Measurements from ENCODE around the gene KDM4F.
"Not testable (repeated sequence)": the region's sequence is repeated elsewhere in the genome, so short reads cannot be mapped to it uniquely, and the experiment has no call there.

KDM4F gene

DNA sequence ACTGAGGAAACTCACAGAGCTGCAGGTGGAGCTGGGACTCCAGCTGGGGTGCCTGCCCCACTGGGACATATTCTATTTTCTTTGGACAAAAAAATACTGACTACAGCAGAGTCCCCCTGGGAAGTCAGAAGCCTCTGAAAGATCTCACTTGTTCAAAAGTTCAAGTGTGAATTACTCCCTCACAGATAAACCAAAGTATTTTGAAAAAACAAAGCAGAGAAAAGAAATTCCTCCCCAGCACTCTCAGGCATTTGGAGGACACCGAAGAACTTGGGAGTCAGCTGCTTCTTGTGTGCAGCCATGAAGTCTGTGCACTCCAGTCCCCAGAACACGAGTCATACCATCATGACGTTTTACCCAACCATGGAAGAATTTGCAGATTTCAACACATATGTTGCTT lies at the start of gene KDM4F:
TSS of gene KDM4F (plus strand) at position 301 of the 400 bp plus-strand sequence.
- peaks cover 32% of the 10 kb centered on the region for H3K27me3 ChIP-seq
- H3K4me1 ChIP-seq (ENCODE audit: control insufficient read depth in 1 of 2, insufficient read depth in 1 of 2, low read depth in 1 of 2, low read length in 1 of 2); H3K9me3 ChIP-seq; H3K27ac ChIP-seq; H3K4me3 ChIP-seq (ENCODE audit: low read depth in 1 of 2, low read length in 1 of 2); H3K36me3 ChIP-seq: not testable (repeated sequence)

DNA sequence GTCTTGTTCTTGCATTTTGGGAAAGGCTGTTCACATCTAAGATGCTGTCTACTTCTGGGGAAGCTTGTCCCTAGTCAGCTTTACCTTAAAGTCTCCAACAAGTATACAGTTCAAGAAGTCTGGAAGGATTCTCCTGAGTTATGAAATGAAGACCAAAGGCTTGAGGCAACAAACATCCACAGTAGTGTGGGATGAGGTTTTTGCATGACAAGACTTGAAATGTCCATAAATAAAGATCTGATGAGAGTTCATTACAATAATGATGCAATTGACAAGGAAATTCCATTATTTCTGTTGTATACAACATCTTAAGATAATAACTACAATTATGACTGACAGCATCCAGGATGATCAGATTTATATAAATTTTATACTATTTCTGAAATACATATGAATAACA lies 45.5 kb upstream of the KDM4F start:
- H3K27ac ChIP-seq = no peak overlapping the region
- no peaks in the 10 kb centered on the region for H3K36me3 ChIP-seq
- peaks cover 12% of the 10 kb centered on the region for H3K27me3 ChIP-seq
- no peaks in the 10 kb centered on the region for H3K4me1 ChIP-seq (ENCODE audit: control insufficient read depth in 1 of 2, insufficient read depth in 1 of 2, low read depth in 1 of 2, low read length in 1 of 2)
- no peaks in the 10 kb centered on the region for H3K9me3 ChIP-seq
- no peak overlapping the region for H3K4me3 ChIP-seq (ENCODE audit: low read depth in 1 of 2, low read length in 1 of 2)
- no peak for TF ChIP-seq CTCF (IDR thresholded peaks at IDR 0.05)

DNA sequence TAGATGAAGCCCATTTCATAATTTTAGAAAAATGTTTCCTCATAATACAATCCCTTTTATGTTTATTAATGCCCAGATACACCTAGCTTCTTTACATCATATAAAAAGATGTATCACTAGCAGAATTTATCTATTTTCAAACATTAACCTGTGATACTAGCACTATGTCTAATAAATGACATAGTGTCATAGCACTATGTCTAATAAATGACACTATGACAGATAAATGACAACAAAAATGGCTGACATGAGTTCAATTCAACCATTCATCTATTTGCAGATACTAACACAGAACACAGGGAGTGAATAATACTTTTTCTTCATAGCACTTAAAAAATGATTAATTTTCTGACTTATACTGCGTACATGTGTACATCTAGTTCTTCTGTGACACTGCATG lies 43.6 kb upstream of the KDM4F start:
- TF ChIP-seq CTCF (IDR thresholded peaks at IDR 0.05) = no peak

DNA sequence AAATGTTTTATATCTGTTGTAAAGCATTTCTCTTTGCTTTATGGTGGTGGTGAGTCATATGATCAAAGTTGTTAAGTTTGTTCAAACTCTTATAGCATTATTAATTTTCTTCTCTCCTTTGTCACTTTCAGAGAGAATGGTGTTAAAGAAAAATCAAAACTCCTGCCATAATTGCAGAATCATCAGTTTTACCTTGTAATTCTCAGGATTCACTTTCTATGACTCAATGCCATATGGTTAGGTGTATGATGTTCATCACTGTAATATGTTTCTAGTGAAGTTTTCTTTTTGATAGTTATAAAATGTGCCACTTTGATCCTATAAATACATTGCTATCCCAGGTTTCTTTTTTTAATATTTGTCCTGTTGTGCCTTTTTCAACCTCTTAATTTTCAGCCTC lies 37.8 kb upstream of the KDM4F start:
- TF ChIP-seq CTCF (IDR thresholded peaks at IDR 0.05) = no peak
- no peaks in the 10 kb centered on the region for H3K36me3 ChIP-seq
- no peak overlapping the region for H3K27ac ChIP-seq
- H3K9me3 ChIP-seq = no peaks in the 10 kb centered on the region
- no peak overlapping the region for H3K4me3 ChIP-seq (ENCODE audit: low read depth in 1 of 2, low read length in 1 of 2)
- no peaks in the 10 kb centered on the region for H3K4me1 ChIP-seq (ENCODE audit: control insufficient read depth in 1 of 2, insufficient read depth in 1 of 2, low read depth in 1 of 2, low read length in 1 of 2)
- H3K27me3 ChIP-seq = peaks cover 3% of the 10 kb centered on the region

More for the DNA sequence above, 43.6 kb upstream of the KDM4F start:
- Histone ChIP-seq H3K36me3 (no peaks in the 10 kb centered on the region), H3K9me3 (no peaks in the 10 kb centered on the region), H3K4me1 (ENCODE audit: control insufficient read depth in 1 of 2, insufficient read depth in 1 of 2, low read depth in 1 of 2, low read length in 1 of 2) (no peaks in the 10 kb centered on the region), H3K4me3 (ENCODE audit: low read depth in 1 of 2, low read length in 1 of 2) (no peak overlapping the region), H3K27ac (no peak overlapping the region), H3K27me3 (peaks cover 15% of the 10 kb centered on the region)

GRCh38 chr11:95014184-95014821 lies 34.9 kb upstream of the KDM4F start:
- no peak for TF ChIP-seq CTCF (IDR thresholded peaks at IDR 0.05)

GRCh38 chr11:95016139-95016538 lies 33.1 kb upstream of the KDM4F start:
- H3K27me3 ChIP-seq = no peaks in the 10 kb centered on the region
- H3K4me1 ChIP-seq (ENCODE audit: control insufficient read depth in 1 of 2, insufficient read depth in 1 of 2, low read depth in 1 of 2, low read length in 1 of 2) = no peaks in the 10 kb centered on the region
- no peak overlapping the region for H3K4me3 ChIP-seq (ENCODE audit: low read depth in 1 of 2, low read length in 1 of 2)
- no peak for TF ChIP-seq CTCF (IDR thresholded peaks at IDR 0.05)
- H3K36me3 ChIP-seq = no peaks in the 10 kb centered on the region
- no peak overlapping the region for H3K27ac ChIP-seq
- no peaks in the 10 kb centered on the region for H3K9me3 ChIP-seq

More at GRCh38 chr11:95014184-95014821, 34.9 kb upstream of the KDM4F start:
- Histone ChIP-seq H3K27ac (no peak overlapping the region), H3K27me3 (peaks cover 3% of the 10 kb centered on the region), H3K9me3 (no peaks in the 10 kb centered on the region), H3K4me1 (ENCODE audit: control insufficient read depth in 1 of 2, insufficient read depth in 1 of 2, low read depth in 1 of 2, low read length in 1 of 2) (no peaks in the 10 kb centered on the region), H3K36me3 (no peaks in the 10 kb centered on the region), H3K4me3 (ENCODE audit: low read depth in 1 of 2, low read length in 1 of 2) (no peak overlapping the region)

GRCh38 chr11:95021468-95021867 lies 27.8 kb upstream of the KDM4F start:
- not testable (repeated sequence) for H3K36me3 ChIP-seq; H3K4me3 ChIP-seq (ENCODE audit: low read depth in 1 of 2, low read length in 1 of 2); H3K4me1 ChIP-seq (ENCODE audit: control insufficient read depth in 1 of 2, insufficient read depth in 1 of 2, low read depth in 1 of 2, low read length in 1 of 2); H3K9me3 ChIP-seq; H3K27ac ChIP-seq; H3K27me3 ChIP-seq
